GM18519 (cell line): ENCODE results near the gene ZNF107.
"Not testable (repeated sequence)": the region's sequence is repeated elsewhere in the genome, so short reads cannot be mapped to it uniquely, and the experiment has no call there.

Source experiments
- ATAC-seq: cut with Tn5 transposase; IDR thresholded peaks from one replicate; pipeline ENCODE4 v1.9.1; 2021; ENCODE audit warnings: mild to moderate bottlenecking, moderate library complexity; ENCODE audit not compliant: unreplicated experiment, low FRiP score

ZNF107 gene

GRCh38 chr7:64642875-64643274, 23.1 kb upstream of the ZNF107 start:
- no peak for ATAC-seq

DNA sequence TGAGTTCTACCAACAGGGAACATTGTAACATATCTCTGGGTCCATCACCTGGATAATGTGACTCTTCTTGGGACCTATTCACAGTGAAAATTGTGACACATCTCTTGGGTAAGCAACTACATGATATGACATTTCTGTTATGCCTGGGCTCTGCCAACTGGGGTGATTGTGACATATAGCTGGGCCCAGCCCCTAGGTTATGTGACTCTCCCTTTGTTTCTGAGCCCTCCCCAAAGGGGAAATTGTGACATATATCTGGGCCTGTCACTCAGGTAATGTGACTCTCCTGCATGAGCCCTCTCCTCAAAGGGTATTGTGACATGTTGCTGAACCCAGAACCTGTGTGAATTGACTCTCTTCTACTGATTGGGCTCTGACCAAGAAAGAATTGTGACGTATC, 22.4 kb upstream of the ZNF107 start:
- ATAC-seq: no peak

DNA sequence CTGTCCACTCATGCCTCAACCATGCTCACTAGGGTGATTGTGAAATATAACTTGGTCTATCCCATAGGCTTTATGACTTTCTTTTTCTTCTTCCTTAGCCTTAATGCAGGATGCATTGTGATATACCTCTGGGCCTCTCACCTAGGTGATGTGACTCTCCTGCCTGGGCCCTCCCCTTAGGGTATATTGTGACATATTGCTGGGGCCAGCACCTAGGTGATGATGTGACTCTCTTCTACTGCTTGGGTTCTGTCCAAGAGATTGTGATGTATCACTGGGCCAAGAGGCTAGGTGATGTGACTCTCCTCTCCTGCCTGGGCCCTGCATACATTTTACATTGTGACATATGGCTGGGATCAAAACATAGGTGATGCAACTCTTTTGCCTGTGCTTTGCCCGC, 14.7 kb upstream of the ZNF107 start:
- ATAC-seq: no peak

- ATAC-seq: no peak
Measured at GRCh38 chr7:64651632-64652165, 14.2 kb upstream of the ZNF107 start.

DNA sequence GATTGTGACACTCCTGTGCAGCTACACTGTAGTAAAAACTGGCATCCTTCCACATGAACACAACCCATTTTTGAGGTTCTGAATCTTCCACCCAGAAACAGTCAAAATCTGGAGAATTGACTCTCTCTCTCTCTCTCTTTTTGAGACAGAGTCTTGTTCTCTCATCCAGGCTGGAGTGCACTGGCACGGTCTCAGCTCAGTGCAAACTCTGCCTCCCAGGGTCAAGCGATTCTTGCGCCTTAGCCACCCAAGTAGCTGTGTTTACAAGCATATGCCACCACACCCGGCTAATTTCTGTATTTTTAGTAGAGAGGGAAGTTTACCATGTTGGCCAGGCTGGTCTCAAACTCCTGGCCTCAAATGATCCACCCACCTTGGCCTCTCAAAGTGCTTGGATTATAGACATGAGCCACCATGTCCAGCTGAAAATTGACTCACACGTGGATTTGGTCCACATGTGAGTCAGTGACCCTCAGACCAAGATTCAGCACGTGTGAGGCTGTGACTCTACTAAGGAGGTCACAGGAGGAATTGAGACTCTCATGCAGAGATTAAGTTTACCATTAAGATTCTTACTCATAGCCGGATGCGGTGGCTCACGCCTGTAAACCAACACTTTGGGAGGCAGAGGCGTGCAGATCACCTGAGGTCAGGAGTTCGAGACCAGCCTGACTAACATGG, 12.1 kb upstream of the ZNF107 start:
- no peak for ATAC-seq

DNA sequence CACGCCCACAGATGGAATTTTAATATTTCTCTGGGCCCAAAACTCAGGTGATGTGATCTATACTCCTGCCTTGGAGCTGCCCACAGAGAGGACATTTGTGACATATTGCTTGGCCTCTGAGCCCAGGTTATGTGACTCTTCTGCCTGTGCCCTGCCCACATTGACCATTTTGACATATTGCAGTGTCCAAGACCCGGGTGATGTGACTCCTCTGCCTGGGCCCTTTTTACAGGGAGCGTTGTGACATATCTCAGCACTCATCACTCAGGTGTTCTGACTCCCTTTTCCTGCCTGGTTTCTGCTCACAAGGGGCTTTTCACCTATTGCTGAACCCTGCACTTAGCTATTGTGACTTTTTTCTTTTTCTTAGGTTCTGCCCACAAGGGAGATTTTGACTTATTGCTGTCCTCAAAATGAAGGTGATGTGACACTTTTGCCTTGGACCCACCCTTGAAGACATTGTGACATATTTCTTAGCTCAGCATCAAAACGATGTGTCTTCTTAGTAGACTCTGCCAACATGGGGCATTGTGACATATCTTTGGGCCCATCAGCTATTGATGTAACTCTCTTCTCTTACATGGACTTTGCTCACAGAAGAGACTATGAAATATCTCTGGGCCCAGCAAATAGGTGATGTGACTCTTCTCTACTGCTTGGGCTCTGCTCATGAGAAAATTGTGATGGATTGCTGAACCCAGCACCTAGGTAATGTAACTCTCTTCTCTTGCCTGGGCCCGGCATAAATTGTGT, 11.0 kb upstream of the ZNF107 start:
- no peak for ATAC-seq

DNA sequence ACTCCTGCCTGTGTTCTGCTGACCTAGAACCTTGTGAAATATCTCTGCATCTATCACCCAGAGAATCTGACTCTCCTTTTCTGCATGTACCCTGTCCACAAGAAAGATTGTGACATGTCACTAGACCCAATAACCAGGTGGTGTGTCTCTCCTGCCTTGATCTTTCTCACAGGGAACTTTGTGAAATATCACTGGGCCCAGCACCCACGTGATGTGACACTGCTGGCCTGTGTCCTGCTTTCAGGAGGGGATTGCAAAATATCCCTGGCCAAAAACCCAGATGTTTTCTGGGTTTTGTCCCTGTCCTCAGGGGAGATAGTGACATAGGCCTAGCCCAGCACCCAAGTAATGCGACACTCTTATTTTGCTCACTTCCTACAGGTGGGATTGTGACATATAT, 10.1 kb upstream of the ZNF107 start:
- no peak for ATAC-seq

DNA sequence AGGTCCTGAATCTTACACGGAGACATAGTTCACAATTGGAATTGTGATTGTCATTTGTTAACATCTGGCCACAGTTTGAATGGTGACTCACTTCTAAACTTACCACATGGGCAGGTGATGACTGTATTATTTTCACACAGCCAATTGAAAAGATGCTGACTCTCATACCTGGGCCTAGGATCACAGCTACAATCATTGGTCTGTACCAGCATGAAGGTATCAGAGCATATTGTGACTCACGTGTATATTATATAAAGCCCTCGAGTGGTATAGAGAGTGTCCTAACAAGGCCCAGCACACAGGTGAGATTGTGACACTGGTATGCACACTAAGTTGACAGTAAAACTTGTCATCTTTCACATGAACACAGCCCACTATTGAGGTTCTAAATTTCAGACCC, 9.4 kb upstream of the ZNF107 start:
- no peak for ATAC-seq

DNA sequence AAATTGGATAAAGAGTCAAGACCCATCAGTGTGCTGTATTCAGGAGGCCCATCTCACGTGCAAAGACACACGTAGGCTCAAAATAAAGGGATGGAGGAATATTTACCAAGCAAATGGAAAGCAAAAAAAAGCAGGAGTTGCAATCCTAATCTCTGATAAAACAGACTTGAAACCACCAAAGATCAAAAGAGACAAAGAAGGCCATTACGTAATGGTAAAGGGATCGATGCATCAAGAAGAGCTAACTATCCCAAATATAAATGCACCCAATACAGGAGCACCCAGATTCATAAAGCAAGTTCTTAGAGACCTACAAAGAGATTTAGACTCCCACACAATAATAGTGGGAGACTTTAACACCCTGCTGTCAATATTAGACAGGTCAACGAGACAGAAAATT, 3.8 kb upstream of the ZNF107 start:
- ATAC-seq: not testable (repeated sequence)

DNA sequence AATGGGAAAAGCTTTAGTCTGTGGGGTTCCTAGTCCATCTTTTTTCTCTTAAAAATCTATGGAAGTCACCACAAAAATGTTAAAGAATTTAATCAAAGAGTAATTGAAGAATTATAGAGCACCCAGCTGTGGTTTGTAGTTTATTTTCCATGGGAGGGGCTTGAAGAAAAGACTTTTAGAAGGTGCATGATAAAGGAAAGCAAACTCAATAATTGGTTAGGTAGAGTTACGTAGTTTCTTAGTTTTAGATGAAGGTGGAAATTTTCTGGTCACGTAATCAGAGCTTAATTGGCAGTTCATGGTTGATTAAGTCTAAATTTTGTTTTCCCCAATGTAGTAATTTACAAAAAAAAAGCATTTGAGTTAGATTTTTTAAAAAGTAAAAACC, 724 bp downstream of the ZNF107 start:
- ATAC-seq: no peak

DNA sequence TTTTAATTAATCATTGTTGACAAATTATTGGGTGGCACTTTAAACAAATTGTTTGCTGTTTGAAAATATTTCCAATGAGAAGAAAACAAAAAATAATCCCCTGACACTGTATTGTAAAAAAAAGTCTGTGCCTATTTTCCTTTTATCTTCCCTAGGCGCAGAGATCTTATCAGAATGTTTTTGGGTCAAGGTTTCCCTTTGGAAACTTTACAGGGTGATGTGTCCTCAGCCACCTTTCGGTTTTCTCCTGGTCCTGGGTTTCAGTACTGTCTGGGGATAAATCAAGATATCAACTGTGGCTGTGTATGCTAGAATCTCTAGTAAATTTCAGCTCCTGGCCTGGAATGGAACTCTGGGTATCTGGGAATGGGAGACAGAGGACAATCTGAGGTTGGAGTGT, 1.4 kb downstream of the ZNF107 start:
- ATAC-seq: no peak

GRCh38 chr7:64672414-64672813, 6.5 kb downstream of the ZNF107 start:
- no peak for ATAC-seq

DNA sequence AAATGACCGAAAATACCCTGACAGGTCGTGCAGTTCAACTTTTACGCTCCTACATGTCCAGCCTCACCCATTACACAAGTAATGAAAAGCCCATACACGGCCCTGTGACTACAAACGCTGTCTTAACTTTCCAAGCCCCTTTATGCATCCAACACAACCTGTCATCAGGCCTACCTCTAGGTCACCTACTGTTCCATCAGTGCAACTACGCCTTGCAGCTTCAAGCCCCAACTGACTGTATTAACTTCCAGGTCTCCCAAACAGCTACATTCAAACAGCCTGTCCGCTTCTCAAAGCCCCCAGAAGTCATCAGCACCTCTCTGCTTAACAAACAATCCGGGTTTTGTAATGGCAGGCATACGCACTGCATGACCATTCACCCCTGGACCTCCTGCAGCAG, 19.2 kb downstream of the ZNF107 start:
- ATAC-seq: no peak

- no peak for ATAC-seq
Measured at GRCh38 chr7:64685741-64686140, 19.8 kb downstream of the ZNF107 start.

DNA sequence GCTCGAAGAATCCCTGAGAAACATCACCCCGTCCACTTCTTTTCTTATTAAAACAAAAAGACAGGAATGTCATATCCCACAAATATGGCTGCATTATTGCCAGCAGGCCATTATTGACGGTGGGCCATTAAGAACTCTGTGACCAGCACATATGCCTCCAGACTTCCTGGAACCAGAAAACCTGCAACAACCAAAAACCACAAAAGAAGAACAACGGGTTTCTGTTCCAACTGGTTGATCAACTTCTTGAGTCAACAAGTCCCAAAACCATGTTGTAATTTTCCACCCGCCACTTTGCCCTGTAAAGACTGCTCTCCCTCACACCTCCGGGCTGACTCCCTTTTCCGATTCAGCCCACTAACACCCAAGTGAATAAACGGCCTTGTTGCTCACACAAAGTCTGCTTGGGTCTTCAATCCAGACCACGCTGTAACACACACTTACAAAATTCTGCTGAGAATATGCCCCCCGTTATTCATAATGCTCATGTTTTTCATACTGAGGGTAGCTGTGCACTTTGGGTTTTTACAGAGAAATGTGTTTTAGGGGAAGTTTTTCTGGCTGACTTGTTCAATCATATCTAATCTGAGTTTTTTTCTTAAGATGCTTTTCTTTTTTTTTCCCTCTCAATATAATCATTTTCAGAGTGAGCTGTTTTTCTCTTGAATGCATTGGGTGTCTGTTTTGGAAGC, 20.7 kb downstream of the ZNF107 start:
- no peak for ATAC-seq

- ATAC-seq: no peak
Measured at GRCh38 chr7:64687249-64687648, 21.3 kb downstream of the ZNF107 start.

- no peak for ATAC-seq
Measured at GRCh38 chr7:64688988-64689387, 23.1 kb downstream of the ZNF107 start.

- ATAC-seq: no peak
Measured at GRCh38 chr7:64691831-64692230, 25.9 kb downstream of the ZNF107 start.

GRCh38 chr7:64697863-64698262, 31.9 kb downstream of the ZNF107 start:
- not testable (repeated sequence) for ATAC-seq

DNA sequence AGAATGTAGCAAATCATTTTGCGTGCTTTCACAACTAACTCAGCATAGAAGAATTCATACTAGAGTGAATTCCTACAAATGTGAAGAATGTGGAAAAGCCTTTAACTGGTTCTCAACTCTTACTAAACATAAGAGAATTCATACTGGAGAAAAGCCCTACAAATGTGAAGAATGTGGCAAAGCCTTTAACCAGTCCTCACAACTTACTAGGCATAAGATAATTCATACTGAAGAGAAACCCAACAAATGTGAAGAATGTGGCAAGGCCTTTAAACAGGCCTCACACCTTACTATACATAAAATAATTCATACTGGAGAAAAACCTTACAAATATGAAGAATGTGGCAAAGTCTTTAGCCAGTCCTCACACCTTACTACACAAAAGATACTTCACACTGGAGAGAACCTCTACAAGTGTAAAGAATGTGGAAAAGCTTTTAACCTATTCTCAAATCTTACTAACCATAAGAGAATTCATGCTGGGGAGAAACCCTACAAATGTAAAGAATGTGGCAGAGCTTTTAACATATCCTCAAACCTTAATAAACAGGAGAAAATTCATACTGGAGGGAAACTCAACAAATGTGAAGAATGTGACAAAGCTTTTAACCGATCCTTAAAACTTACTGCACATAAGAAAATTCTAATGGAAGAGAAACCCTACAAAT, 40.8 kb downstream of the ZNF107 start:
- ATAC-seq: no peak

- not testable (repeated sequence) for ATAC-seq
Measured at GRCh38 chr7:64717896-64718295, 52.0 kb downstream of the ZNF107 start.
